Astrocyte (in vitro differentiated cells and primary cell): Measurements from ENCODE around the gene MANSC4. TPM values are rescaled to one million over a fixed set of nuclear protein-coding genes. Genes with fewer than 3 reads are reported as not detected.
A peak's percentile ranks its signal among the peaks of the same experiment; 100 is the strongest.
"Not testable (repeated sequence)": the region's sequence is repeated elsewhere in the genome, so short reads cannot be mapped to it uniquely, and the experiment has no call there.

Experiments used
- DNase-seq: peaks from one replicate; pipeline ENCODE4 v3.0.0-alpha.2; 2010; ENCODE audit warnings: low read depth
- FAIRE-seq: peaks from 2 replicates; lab custom pipeline; 2011; peaks lifted over from hg19 to GRCh38; lab: Jason Lieb, UNC
- H2AFZ ChIP-seq: 2 replicates; pipeline ENCODE4 v1.6.0; 2012; ENCODE audit warnings: low read depth, low read length, inconsistent platforms
- H3K27ac ChIP-seq: 2 replicates; pipeline ENCODE4 v1.5.1; 2011; ENCODE audit warnings: low read depth, low read length, inconsistent platforms
- H3K27me3 ChIP-seq: 2 replicates; pipeline ENCODE4 v1.6.0; 2011; ENCODE audit warnings: low read length, inconsistent platforms; ENCODE audit not compliant: insufficient read depth
- H3K36me3 ChIP-seq: 2 replicates; pipeline ENCODE4 v1.5.1; 2011; ENCODE audit warnings: low read length, inconsistent platforms; ENCODE audit not compliant: insufficient read depth
- H3K4me1 ChIP-seq: 2 replicates; pipeline ENCODE4 v1.5.1; 2011; ENCODE audit warnings: low read length, inconsistent platforms; ENCODE audit not compliant: insufficient read depth
- H3K4me2 ChIP-seq: 2 replicates; pipeline ENCODE4 v1.6.0; 2012; ENCODE audit warnings: low read length, inconsistent platforms
- H3K4me3 ChIP-seq: 2 replicates; pipeline ENCODE4 v1.5.1; 2011; ENCODE audit warnings: low read depth, mild to moderate bottlenecking, low read length, inconsistent platforms; ENCODE audit not compliant: insufficient read depth
- H3K79me2 ChIP-seq: 2 replicates; pipeline ENCODE4 v1.6.0; 2012; ENCODE audit warnings: mild to moderate bottlenecking, low read length, inconsistent platforms; ENCODE audit not compliant: insufficient read depth
- H3K9ac ChIP-seq: 2 replicates; pipeline ENCODE4 v1.6.0; 2012; ENCODE audit warnings: mild to moderate bottlenecking, low read length, inconsistent platforms
- H3K9me3 ChIP-seq: 2 replicates; pipeline ENCODE4 v1.5.1; 2012; ENCODE audit warnings: low read depth, mild to moderate bottlenecking, low read length, inconsistent platforms; ENCODE audit not compliant: insufficient read depth
- H4K20me1 ChIP-seq: 2 replicates; pipeline ENCODE4 v1.6.0; 2012; ENCODE audit warnings: low read length, inconsistent platforms; ENCODE audit not compliant: insufficient read depth
- H3K27ac Mint-ChIP-seq: one replicate; pipeline ENCODE4 v1.8.0; 2021; ENCODE audit warnings: mild to moderate bottlenecking, mixed read lengths; ENCODE audit not compliant: unreplicated experiment
- H3K27me3 Mint-ChIP-seq: one replicate; pipeline ENCODE4 v1.8.0; 2021; ENCODE audit warnings: low read depth, mixed read lengths; ENCODE audit not compliant: unreplicated experiment
- H3K36me3 Mint-ChIP-seq: one replicate; pipeline ENCODE4 v1.8.0; 2021; ENCODE audit warnings: low read depth, mixed read lengths; ENCODE audit not compliant: unreplicated experiment
- H3K4me1 Mint-ChIP-seq: one replicate; pipeline ENCODE4 v1.8.0; 2021; ENCODE audit warnings: low read depth, mixed read lengths; ENCODE audit not compliant: unreplicated experiment
- H3K4me3 Mint-ChIP-seq: one replicate; pipeline ENCODE4 v1.8.0; 2021; ENCODE audit warnings: mild to moderate bottlenecking, moderate library complexity, mixed read lengths; ENCODE audit not compliant: unreplicated experiment
- H3K9me3 Mint-ChIP-seq: one replicate; pipeline ENCODE4 v1.8.0; 2021; ENCODE audit warnings: mild to moderate bottlenecking, mixed read lengths; ENCODE audit not compliant: unreplicated experiment
- EZH2 ChIP-seq: IDR thresholded peaks from 2 replicates; pipeline ENCODE4 v1.6.1; 2012; ENCODE audit warnings: mild to moderate bottlenecking, low read length, inconsistent platforms; ENCODE audit not compliant: insufficient read depth
- total RNA-seq: library from RNA; stranded (reverse); gene quantifications from 2 replicates; pipeline ENCODE4 v1.2.1, GENCODE V29; 2021
- TF ChIP-seq, protein P1 (sequence below): IDR thresholded peaks from 2 replicates; pipeline ENCODE4 v1.5.1; 2011; ENCODE audit warnings: low read depth, mild to moderate bottlenecking, inconsistent platforms, low read length, moderate library complexity; ENCODE audit not compliant: insufficient read depth

Gene MANSC4
- total RNA-seq, 1 donor from 2014 or later, result not detected

DNA sequence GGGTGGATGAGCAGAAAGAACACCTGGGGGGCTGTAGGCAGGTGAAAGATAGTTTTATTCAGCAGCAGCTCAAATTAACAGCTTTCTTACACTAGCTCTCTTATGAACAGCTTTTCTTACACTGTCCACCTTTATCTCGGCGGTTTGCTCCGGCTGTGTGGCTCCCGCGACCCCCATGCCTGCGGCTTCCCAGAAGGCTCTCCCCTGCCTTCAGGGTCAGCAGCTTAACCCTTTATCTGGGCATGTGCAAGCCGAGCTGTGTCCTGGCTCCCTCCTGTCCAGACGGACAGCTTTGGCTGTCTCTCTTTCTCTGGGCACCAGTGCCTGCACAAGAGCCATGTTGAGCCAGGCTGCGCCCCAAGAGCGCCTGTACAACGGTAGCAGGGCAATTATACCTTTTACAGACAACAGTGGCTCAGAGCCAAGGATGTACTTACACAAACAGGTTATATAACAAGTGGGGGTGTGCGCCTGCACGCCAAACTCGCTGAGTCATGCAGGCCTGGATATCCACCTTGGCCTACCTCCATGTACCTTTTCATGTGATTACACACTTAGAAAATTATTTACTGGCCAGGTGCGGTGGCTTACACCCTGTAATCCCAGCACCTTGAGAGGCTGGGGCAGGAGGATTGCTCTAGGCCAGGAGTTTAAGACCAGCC, 28.5 kb downstream of the MANSC4 start:
- H3K4me1 Mint-ChIP-seq, result peaks cover 4% of the 10 kb centered on the region
- H2AFZ ChIP-seq, result no peak overlapping the region
- H3K27ac ChIP-seq, result no peak overlapping the region
- H3K4me3 Mint-ChIP-seq, result no peak overlapping the region
- peaks cover 9% of the 10 kb centered on the region for H3K36me3 Mint-ChIP-seq
- TF ChIP-seq, protein P1, sequence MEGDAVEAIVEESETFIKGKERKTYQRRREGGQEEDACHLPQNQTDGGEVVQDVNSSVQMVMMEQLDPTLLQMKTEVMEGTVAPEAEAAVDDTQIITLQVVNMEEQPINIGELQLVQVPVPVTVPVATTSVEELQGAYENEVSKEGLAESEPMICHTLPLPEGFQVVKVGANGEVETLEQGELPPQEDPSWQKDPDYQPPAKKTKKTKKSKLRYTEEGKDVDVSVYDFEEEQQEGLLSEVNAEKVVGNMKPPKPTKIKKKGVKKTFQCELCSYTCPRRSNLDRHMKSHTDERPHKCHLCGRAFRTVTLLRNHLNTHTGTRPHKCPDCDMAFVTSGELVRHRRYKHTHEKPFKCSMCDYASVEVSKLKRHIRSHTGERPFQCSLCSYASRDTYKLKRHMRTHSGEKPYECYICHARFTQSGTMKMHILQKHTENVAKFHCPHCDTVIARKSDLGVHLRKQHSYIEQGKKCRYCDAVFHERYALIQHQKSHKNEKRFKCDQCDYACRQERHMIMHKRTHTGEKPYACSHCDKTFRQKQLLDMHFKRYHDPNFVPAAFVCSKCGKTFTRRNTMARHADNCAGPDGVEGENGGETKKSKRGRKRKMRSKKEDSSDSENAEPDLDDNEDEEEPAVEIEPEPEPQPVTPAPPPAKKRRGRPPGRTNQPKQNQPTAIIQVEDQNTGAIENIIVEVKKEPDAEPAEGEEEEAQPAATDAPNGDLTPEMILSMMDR, result no peak
- TF ChIP-seq EZH2, result no peak
- H3K27ac Mint-ChIP-seq, result no peak overlapping the region
- H3K36me3 ChIP-seq, result peaks cover 15% of the 10 kb centered on the region
- no peaks in the 10 kb centered on the region for H3K4me1 ChIP-seq
- no peak overlapping the region for H3K9ac ChIP-seq
- H3K27me3 Mint-ChIP-seq, result no peaks in the 10 kb centered on the region
- H4K20me1 ChIP-seq, result peaks cover 3% of the 10 kb centered on the region
- H3K27me3 ChIP-seq, result no peaks in the 10 kb centered on the region
- no peak for DNase-seq
- H3K4me2 ChIP-seq, result no peak overlapping the region
- H3K4me3 ChIP-seq, result no peak overlapping the region
- H3K9me3 ChIP-seq, result no peaks in the 10 kb centered on the region
- no peak for FAIRE-seq
- H3K79me2 ChIP-seq, result peaks cover 9% of the 10 kb centered on the region
- H3K9me3 Mint-ChIP-seq, result no peaks in the 10 kb centered on the region

DNA sequence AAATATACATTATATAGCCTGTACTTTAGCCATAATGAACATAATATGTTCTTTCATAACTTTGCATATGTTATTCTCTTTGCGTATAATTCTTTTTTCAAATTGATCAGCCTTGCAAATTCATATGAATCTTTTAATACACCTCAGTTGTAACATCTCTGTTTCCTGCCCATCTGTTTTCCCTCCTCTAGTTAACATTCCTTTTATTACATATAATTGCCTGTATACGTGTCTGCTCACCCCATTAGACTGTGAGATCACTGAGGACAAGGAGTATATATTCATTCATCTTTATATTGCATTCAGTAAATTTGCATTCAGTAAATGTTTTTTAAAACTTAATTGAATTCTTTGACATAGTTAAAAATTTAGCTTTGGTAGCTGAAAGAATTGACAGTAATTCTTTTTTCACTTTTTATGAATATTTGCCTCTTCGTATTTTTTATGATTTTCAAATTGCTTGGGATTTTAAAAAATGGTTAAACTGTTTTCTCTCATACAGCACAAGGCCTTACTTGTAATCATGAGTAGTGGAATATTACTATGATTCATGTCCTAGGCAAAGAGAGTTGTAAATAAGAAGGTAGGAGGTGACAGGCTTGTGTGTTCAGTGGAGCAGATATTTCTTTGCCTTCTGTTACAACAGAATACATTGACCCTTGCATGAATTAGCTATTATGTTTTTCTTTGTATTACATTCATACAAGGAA, 32.8 kb downstream of the MANSC4 start:
- no peak for FAIRE-seq

DNA sequence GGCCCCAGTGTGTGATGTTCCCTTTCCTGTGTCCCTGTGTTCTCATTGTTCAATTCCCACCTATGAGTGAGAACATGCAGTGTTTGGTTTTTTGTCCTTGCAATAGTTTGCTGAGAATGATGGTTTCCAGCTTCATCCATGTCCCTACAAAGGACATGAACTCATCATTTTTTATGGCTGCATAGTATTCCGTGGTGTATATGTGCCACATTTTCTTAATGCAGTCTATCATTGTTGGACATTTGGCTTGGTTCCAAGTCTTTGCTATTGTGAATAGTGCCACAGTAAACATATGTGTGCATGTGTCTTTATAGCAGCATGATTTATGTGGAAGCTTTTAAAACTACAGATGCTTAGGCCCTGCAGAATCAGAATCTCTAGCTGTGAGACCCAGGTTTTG, 34.3 kb downstream of the MANSC4 start:
- H4K20me1 ChIP-seq, H3K4me2 ChIP-seq, FAIRE-seq, H3K27me3 ChIP-seq, H3K27ac Mint-ChIP-seq, H3K27ac ChIP-seq, H3K4me1 Mint-ChIP-seq, H3K4me3 ChIP-seq, H2AFZ ChIP-seq, DNase-seq, H3K9me3 Mint-ChIP-seq, H3K9ac ChIP-seq, H3K4me3 Mint-ChIP-seq, H3K4me1 ChIP-seq, H3K9me3 ChIP-seq, H3K27me3 Mint-ChIP-seq: not testable (repeated sequence)
- Histone ChIP-seq H3K79me2 (peaks cover 12% of the 10 kb centered on the region), H3K36me3 (peaks cover 14% of the 10 kb centered on the region)
- H3K36me3 Mint-ChIP-seq, result peaks cover 10% of the 10 kb centered on the region

More for the DNA sequence above, 32.8 kb downstream of the MANSC4 start:
- Mint-ChIP-seq H3K36me3 (peaks cover 12% of the 10 kb centered on the region), H3K27ac (no peak overlapping the region), H3K9me3 (peaks cover 2% of the 10 kb centered on the region), H3K4me1 (peaks cover 4% of the 10 kb centered on the region), H3K4me3 (no peak overlapping the region), H3K27me3 (no peaks in the 10 kb centered on the region)
- TF ChIP-seq, protein P1, result no peak
- no peak for TF ChIP-seq EZH2
- Histone ChIP-seq H3K27ac (no peak overlapping the region), H3K4me2 (no peak overlapping the region), H3K36me3 (peaks cover 10% of the 10 kb centered on the region), H2AFZ (no peak overlapping the region), H3K4me3 (no peak overlapping the region), H3K79me2 (peaks cover 16% of the 10 kb centered on the region), H3K4me1 (no peaks in the 10 kb centered on the region), H4K20me1 (no peaks in the 10 kb centered on the region), H3K27me3 (no peaks in the 10 kb centered on the region), H3K9me3 (no peaks in the 10 kb centered on the region), H3K9ac (no peak overlapping the region)
- DNase-seq, result peak; percentile 13
